ENCODE measurements around the gene NWD2. TPM values are rescaled to one million over a fixed set of nuclear protein-coding genes. Genes with fewer than 3 reads are reported as not detected.

NWD2 gene
- total and polyA plus RNA-seq, 12 donors, result under 0.01 to 0.91 (median 0.04) TPM; not detected in 4

DNA sequence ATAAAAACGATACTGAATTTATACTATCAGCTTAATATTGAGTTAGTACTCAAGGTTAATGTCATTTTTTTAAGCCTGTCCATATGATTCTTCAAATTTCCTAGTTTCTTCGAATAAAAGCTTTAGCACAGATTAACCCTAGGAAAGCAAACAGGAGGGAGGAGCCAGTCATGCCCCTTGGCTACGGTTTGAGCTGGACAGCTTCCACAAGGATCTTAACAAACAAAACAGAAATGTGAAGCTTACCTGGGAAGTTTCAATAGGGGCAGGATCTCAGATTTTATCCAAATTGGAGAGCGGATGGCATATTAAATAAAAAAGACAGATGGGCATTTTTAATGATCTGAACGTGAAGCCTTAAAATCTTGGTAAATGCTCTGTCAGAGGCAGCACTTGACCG is 2.3 kb downstream of the NWD2 start:
- DNase-seq, result no peak
- intact Hi-C loops (cut with DNase I), result no loop called here
- TF ChIP-seq, protein P1, sequence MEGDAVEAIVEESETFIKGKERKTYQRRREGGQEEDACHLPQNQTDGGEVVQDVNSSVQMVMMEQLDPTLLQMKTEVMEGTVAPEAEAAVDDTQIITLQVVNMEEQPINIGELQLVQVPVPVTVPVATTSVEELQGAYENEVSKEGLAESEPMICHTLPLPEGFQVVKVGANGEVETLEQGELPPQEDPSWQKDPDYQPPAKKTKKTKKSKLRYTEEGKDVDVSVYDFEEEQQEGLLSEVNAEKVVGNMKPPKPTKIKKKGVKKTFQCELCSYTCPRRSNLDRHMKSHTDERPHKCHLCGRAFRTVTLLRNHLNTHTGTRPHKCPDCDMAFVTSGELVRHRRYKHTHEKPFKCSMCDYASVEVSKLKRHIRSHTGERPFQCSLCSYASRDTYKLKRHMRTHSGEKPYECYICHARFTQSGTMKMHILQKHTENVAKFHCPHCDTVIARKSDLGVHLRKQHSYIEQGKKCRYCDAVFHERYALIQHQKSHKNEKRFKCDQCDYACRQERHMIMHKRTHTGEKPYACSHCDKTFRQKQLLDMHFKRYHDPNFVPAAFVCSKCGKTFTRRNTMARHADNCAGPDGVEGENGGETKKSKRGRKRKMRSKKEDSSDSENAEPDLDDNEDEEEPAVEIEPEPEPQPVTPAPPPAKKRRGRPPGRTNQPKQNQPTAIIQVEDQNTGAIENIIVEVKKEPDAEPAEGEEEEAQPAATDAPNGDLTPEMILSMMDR (IDR thresholded peaks at IDR 0.05), result no peak
- TF ChIP-seq POLR2A (IDR thresholded peaks at IDR 0.05), result no peak
- Histone ChIP-seq H3K4me1 (replicated peaks in 1 of 2) (no peaks in the 10 kb centered on the region), H3K9me3 (replicated peaks in 1 of 3) (no peaks in the 10 kb centered on the region), H3K4me3 (no peak overlapping the region), H3K27ac (no peak overlapping the region), H3K36me3 (replicated peaks in 1 of 2) (no peaks in the 10 kb centered on the region), H3K27me3 (peaks cover 38% of the 10 kb centered on the region)
- 31 to 43% (median 38%) methylated on average over 6 of the region's 6 CpGs for WGBS, 4 donors

DNA sequence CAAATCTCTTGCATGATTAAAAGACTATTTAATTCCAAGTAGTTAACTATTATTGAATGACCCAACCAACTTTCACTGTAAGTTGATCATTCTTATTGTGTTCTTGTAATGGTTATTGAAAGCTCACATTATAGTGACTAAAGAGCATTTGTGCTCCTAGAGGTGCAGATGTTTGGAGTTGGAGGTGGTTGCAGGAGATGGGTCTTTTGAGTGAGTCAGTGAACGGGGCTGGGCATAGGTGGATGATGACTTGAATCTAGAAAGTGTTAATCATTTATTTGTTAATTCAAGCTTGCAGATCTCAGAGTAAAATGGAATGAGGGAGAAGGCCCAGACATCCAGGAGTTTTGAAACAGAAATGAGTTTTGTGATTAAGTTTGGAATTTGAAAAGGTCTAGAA is 13.7 kb downstream of the NWD2 start:
- intact Hi-C loops (cut with DNase I), result no loop called here
- TF ChIP-seq POLR2A (IDR thresholded peaks at IDR 0.05), result no peak
- TF ChIP-seq, protein P1 (IDR thresholded peaks at IDR 0.05), result no peak
- H3K27me3 ChIP-seq, result no peaks in the 10 kb centered on the region
- no peaks in the 10 kb centered on the region for H3K36me3 ChIP-seq (replicated peaks in 1 of 2)
- no peak overlapping the region for H3K27ac ChIP-seq
- no peaks in the 10 kb centered on the region for H3K9me3 ChIP-seq (replicated peaks in 1 of 3)
- no peak for DNase-seq
- no peaks in the 10 kb centered on the region for H3K4me1 ChIP-seq (replicated peaks in 1 of 2)
- 58 to 64% (median 60%) methylated on average over 1 of the region's 1 CpG for WGBS, 4 donors
- no peak overlapping the region for H3K4me3 ChIP-seq

DNA sequence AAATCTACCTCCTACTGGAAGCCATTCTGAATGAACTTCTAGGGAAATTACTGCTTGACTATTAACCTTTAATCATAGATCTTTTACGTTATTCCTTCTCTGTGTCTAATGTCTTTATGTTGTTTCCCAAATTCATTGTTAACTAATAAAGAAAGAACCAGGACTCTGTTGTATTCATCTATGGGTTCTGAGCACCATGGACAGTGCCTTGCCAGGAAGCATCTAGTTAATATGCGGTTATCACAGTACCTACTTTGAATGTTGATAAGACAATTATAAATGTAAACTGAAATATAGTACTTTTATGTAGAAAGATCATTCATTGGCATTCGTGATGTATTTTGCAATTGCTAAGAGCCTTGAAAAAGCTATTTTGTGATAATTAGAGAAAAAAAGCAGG is 23.8 kb downstream of the NWD2 start:
- DNase-seq, result no peak
- Histone ChIP-seq H3K4me3 (no peak overlapping the region), H3K27me3 (no peaks in the 10 kb centered on the region), H3K4me1 (replicated peaks in 1 of 2) (no peaks in the 10 kb centered on the region), H3K27ac (no peak overlapping the region), H3K9me3 (replicated peaks in 1 of 3) (no peaks in the 10 kb centered on the region), H3K36me3 (replicated peaks in 1 of 2) (no peaks in the 10 kb centered on the region)
- WGBS, 4 donors, result 53 to 57% (median 57%) methylated on average over 3 of the region's 3 CpGs
- intact Hi-C loops (cut with DNase I), result no loop called here
- TF ChIP-seq, protein P1 (IDR thresholded peaks at IDR 0.05), result no peak
- no peak for TF ChIP-seq POLR2A (IDR thresholded peaks at IDR 0.05)

GRCh38 chr4:37279121-37279520 is 34.6 kb downstream of the NWD2 start:
- Histone ChIP-seq H3K36me3 (replicated peaks in 1 of 2) (no peaks in the 10 kb centered on the region), H3K27me3 (no peaks in the 10 kb centered on the region), H3K4me1 (replicated peaks in 1 of 2) (no peaks in the 10 kb centered on the region), H3K27ac (no peak overlapping the region), H3K9me3 (replicated peaks in 1 of 3) (no peaks in the 10 kb centered on the region), H3K4me3 (no peak overlapping the region)
- WGBS, 4 donors, result 71 to 86% (median 82%) methylated on average over 1 of the region's 1 CpG
- no peak for DNase-seq
- intact Hi-C loops (cut with DNase I), result no loop called here
- TF ChIP-seq, protein P1 (IDR thresholded peaks at IDR 0.05), result no peak
- TF ChIP-seq POLR2A (IDR thresholded peaks at IDR 0.05), result no peak

Data from adrenal gland (tissue), 12 donors.